Fibroblast of peridontal ligament (primary cell): ENCODE data around the gene TNKS1BP1.

Experiments used
- DNase-seq: peaks from one replicate; pipeline ENCODE4 v3.0.0-alpha.2; 2010; ENCODE audit errors: extremely low read depth

The TNKS1BP1 gene

GRCh38 chr11:57330029-57330428 is 5.3 kb upstream of the TNKS1BP1 start:
- DNase-seq, result no peak

- DNase-seq, result no peak
Measured at GRCh38 chr11:57327721-57328120, 3.0 kb upstream of the TNKS1BP1 start.

- DNase-seq, result no peak
Measured at GRCh38 chr11:57325735-57326048, 940 bp upstream of the TNKS1BP1 start.

DNA sequence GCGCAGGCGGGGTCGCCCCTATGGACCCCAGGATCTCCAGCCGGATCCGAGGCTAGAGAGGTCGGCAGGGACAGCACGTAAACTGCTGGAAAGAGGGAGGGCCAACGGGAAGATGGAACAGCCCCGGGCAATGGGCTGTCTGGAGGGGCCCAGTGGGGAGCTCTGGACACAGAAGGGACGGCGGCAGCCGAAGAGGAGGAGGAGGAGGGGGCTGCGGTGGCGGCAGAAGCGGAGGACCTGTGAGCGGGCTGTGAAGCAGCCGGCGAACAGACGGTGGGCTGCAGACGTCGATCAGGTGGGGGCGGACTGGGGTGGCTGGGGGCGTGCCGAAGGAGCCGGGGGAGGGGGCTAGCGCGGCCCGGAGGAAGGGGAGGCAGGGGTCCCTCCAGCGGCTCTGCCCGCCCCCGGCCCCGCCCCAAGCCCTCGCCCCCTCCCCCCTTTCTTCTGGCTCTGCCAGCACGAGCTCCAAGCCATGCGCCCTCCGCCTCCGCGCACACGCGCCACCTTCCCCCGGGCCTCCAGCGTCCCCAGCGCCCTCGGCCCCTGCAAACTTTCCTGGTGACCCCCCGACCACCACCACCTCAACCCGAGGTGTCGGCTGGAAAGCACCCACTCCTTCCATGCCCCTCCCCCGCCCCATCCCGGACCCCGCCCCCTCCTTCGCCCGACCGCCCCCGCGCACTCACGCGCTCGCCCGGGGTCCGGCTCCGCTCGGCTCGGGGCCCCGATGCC is 432 bp downstream of the TNKS1BP1 start:
- peak; percentile 48 for DNase-seq

- DNase-seq, result no peak
Measured at GRCh38 chr11:57323855-57324153, 948 bp downstream of the TNKS1BP1 start.

GRCh38 chr11:57323167-57323854 is 1.4 kb downstream of the TNKS1BP1 start:
- DNase-seq, result peak; percentile 49

- DNase-seq, result peak; percentile 99
Measured at GRCh38 chr11:57322256-57323166, 2.2 kb downstream of the TNKS1BP1 start.

DNA sequence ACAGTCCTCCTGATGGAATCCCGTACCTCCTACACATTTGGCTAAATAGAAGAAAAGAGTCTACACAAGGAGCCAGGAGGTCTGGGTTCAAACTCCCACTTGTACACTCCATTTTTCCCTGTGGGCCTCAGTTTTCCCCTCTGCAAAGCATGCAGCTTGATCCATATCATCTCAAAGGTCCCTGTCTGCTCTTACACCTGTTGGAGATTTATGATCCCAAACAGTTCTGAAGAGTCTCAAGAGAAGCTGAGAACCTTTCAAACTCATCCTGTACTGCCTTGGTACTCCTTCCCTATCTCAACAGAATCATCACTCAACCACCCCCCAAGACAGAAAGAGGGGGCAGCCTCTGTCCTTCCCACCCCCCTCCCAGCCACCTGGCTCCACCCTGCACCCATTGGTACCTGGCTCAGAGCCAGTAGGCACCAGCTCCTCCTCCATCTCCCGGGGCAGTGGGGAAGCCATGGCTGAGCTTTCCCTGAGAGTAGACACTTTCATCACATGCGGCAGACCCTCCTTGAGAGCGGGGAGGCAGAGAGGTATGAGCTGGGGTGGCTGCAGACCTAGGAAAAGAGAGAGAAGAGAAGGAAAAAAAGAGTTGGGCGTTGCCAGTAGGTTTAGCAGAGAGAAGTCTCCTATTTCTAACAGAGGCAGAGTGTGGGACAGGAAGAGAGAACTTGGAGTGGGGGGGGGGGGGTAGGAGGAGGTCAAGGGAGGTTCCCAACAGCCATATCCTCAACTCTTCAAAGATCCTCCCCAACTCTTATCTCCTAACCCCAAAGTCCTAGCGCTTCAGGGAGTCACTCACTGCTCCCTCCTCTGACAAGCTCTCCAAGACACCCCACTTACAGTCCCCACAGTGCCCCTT is 3.1 kb downstream of the TNKS1BP1 start:
- DNase-seq, result no peak

DNA sequence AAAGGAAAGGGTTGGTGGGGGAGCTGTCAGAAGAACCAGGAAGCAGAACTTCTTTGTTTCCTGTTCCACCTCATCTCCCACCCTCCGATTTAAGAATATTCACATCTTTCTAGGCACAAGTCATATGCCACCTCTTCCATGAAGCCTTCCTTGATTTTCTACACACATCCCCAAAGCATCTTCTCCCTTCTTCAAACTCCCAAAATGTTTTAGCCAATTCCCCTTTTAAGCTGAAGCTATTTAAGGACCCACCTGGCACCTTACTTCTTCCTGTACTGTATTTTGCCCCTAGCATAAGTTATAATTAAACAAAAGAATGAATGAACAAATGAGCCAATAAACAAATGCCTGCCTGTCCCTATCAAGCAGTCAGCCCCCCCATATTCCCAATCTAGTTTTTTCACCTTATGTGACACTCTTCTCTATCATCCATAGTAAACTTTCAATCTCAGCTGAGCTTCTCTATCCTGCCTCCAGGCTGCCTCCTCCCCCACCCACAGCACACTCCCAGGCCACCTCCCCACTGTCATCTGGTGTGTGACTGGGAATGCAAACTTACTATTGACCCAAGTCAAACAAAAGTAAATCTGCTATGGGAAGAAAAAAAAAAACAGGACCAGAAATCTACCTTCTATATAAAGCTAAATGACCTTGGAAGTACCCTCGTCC is 3.9 kb downstream of the TNKS1BP1 start:
- DNase-seq, result no peak

DNA sequence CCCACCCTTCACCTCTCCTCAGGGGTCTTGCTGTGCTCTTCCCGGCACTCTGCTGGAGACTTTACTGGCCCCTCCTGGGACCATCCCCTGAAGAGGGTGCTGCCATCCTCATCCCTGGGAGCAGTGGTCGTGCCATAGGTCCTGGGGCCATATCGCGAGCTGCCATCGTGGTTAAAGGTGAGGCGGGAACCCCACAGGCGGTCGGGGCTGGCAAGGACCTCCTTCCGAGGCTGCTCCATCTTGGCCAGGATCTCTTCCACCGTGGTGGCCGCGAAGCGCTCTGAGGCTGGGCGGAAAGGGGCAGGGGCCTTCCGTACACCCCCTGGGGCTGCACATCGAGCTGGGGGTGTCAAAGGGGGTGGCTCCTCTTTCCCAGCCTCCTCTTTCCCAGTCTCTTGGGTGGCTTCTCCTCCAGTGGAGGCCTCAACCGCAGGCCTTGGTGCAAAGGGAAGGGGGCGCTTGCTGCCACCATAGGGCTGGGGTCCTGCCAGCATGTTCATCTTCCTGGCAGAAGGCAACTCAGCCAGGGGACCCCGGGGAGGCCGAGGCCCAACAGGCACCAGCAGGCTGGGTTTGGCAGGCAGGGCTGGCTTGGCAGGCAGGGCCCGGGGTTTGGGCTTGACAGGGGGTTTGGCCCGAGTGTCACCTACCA is 4.6 kb downstream of the TNKS1BP1 start:
- no peak for DNase-seq

GRCh38 chr11:57318178-57318577 is 6.6 kb downstream of the TNKS1BP1 start:
- DNase-seq, result peak; percentile 66

DNA sequence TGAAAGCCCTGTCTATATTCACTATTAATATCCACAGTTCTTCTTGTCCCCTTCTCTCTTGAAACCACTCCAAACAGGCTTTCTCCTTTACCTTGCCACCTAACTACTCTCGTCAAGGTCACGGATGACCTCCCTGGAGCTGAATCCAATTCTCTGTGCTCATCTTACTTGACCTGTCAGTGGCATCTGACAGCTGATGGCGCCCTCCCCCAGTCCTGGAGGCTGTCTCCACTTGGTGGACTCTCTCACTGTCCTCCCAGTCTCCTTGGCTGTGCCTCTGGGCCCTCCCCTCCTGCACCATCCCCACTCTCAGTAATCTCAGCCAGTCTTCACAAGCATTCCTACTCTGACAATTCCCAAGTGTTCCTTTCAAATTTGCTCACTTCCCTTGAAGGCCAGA is 8.7 kb downstream of the TNKS1BP1 start:
- DNase-seq, result no peak

GRCh38 chr11:57315491-57315890 is 9.3 kb downstream of the TNKS1BP1 start:
- DNase-seq, result no peak

GRCh38 chr11:57314221-57314973 is 10.4 kb downstream of the TNKS1BP1 start:
- DNase-seq, result no peak

DNA sequence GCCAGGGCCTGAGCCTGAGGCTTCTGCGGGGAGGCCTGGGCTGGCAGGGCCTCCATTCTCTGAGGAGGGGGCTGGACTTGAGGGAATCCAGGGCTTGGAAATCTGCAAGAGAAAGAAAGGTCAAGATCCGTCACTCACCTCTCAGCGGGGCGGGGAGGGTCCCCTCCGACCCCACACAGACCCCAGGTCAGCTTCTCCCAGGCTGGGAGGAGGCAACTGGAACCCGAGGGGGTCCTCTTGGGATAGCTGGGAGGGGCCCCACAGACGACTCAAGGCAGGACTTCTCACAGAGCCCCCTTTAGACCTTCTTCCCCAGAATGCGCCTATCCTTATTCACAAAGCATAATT is 11.0 kb downstream of the TNKS1BP1 start:
- DNase-seq, result no peak

DNA sequence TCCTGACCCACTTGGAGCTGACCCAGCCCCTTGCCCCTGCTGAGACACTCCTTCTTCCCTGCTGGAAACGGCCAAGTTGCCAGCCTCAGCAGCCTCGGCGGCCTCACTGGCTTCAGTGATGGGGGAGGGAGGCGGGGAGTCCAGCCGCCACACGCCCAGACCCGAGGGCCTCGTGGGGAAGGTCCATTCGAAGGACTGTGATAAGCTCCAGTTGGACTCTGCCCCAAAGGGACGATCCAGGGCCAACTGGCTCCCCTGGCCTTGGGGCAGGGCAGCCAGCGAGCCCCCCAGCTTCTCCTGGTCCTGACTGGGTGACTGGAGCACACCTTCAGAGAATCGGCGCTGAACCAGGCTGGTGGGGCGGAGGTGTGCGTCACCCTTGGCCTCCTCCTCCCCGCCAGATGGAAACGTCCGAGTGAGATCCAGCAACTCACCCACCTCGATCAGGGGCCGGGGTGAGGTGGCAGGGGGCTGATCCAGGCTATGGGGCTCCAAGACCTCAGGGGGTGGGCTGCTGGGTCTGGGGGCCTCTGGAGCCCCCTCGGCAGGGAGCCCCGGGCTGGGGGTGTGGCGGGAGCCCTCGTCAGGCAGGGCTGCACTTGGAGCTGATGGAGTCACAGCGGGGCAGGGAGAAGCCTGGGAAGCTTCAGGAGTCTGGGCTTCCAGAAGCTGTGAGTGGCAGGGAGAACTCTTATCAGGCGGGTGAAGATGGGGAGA is 11.5 kb downstream of the TNKS1BP1 start:
- no peak for DNase-seq

GRCh38 chr11:57312511-57313021 is 12.2 kb downstream of the TNKS1BP1 start:
- no peak for DNase-seq

- peak; percentile 96 for DNase-seq
Measured at GRCh38 chr11:57311109-57311936, 13.4 kb downstream of the TNKS1BP1 start.
